Ascending aorta (tissue), 2 donors: ENCODE data around the gene IGSF9B. TPM values are rescaled to one million over a fixed set of nuclear protein-coding genes. Genes with fewer than 3 reads are reported as not detected.

Source experiments
- DNase-seq, 2 donors: peaks; one replicate each; pipeline ENCODE4 v3.0.0-alpha.2; 2019; ENCODE audit warnings: low spot score in 2 of 2
- H3K27ac ChIP-seq, 2 donors: fragments of 200-600 bp; sonication (generic); one replicate each; pipeline ENCODE4 v1.5.1; 2016 to 2017; ENCODE audit warnings: mild to moderate bottlenecking in 1 of 2
- H3K27me3 ChIP-seq: fragments of 200-600 bp; sonication (generic); one replicate; pipeline ENCODE4 v1.5.1; 2017
- H3K36me3 ChIP-seq, 2 donors: fragments of 200-600 bp; sonication (generic); one replicate each; pipeline ENCODE4 v1.5.1; 2016
- H3K4me1 ChIP-seq, 2 donors: fragments of 200-600 bp; sonication (generic); one replicate each; pipeline ENCODE4 v1.5.1; 2016 to 2017; ENCODE audit warnings: mild to moderate bottlenecking in 1 of 2
- H3K4me3 ChIP-seq, 2 donors: fragments of 200-600 bp; sonication (generic); one replicate each; pipeline ENCODE4 v1.5.1; 2016 to 2017; ENCODE audit warnings: mild to moderate bottlenecking in 1 of 2
- H3K9me3 ChIP-seq, 2 donors: fragments of 200-600 bp; sonication (generic); one replicate each; pipeline ENCODE4 v1.5.1; 2016
- intact Hi-C: fragments of 100-400 bp; cut with DNase I; formaldehyde crosslinking; loops from one replicate; pipeline ENCODE4 v1.15.1; 2023
- total RNA-seq: library from RNA; depleted of rRNA; stranded (reverse); fragments of >200 nt; gene quantifications from one replicate; pipeline ENCODE4 v1.1.0, GENCODE V29; 2016
- TF ChIP-seq, protein P1 (sequence below), 3 experiments: fragments of 200-600 bp in 2 of 3; fragments of 450-650 bp in 1 of 3; sonication (generic) in 2 of 3; IDR thresholded peaks; one replicate each; pipeline ENCODE4 v1.5.1; 2016 to 2019; ENCODE audit warnings: antibody characterized with exemption in 3 of 3, mild to moderate bottlenecking in 1 of 3, moderate library complexity in 1 of 3

The IGSF9B gene
- total RNA-seq, 1 donor from 2014 or later, result 162 TPM

GRCh38 chr11:133938166-133938565 is 18.6 kb downstream of the IGSF9B start:
- intact Hi-C loops, result no loop called here
- TF ChIP-seq, protein P1, sequence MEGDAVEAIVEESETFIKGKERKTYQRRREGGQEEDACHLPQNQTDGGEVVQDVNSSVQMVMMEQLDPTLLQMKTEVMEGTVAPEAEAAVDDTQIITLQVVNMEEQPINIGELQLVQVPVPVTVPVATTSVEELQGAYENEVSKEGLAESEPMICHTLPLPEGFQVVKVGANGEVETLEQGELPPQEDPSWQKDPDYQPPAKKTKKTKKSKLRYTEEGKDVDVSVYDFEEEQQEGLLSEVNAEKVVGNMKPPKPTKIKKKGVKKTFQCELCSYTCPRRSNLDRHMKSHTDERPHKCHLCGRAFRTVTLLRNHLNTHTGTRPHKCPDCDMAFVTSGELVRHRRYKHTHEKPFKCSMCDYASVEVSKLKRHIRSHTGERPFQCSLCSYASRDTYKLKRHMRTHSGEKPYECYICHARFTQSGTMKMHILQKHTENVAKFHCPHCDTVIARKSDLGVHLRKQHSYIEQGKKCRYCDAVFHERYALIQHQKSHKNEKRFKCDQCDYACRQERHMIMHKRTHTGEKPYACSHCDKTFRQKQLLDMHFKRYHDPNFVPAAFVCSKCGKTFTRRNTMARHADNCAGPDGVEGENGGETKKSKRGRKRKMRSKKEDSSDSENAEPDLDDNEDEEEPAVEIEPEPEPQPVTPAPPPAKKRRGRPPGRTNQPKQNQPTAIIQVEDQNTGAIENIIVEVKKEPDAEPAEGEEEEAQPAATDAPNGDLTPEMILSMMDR (IDR thresholded peaks at IDR 0.05), result no peak
- DNase-seq, result no peak
- Histone ChIP-seq H3K36me3 (peaks cover 47 to 71% of the 10 kb centered on the region in 2 donors), H3K9me3 (no peaks in the 10 kb centered on the region), H3K27me3 (no peaks in the 10 kb centered on the region), H3K4me1 (no peaks in the 10 kb centered on the region), H3K27ac (no peak overlapping the region), H3K4me3 (no peak overlapping the region)

DNA sequence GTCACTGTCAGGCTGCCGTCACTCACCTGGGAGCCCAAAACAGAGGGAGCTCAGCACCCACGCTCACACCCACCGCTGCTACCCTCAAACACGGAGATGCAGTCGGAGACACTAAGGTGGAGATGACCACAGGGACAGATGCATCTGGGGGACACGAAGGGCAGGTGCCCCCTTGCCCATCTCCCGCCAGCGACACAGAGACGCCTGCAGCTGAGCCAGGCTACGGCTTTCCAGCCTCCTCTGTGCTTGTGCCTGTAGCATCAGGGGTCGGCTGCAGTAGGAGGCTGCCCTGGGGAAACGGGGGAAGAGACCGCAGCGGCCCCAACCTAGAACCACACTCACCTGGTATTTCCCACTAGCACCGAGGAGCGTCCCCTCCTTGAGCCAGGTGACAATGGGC is 19.3 kb downstream of the IGSF9B start:
- H3K9me3 ChIP-seq, result no peaks in the 10 kb centered on the region

DNA sequence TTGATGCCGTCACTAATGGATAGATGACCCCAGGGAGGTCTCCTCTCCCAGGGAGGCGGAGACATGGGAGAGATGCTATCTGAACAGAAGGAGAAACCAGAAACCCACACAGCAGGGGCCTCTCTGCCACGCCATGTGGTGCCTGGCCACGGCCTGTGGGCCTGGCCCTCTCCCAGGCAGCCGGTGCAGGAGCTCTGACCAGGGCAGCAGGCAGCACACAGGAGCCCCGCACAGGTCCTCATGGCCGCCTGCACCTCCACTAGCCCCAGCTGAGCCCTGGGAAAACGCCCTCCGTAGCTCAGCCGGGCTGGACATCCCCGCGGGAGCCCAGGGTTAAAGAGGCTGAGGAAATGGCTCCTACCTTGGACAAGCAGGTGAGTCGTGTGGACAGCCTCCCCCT is 19.8 kb downstream of the IGSF9B start:
- Histone ChIP-seq H3K27ac (no peak overlapping the region), H3K27me3 (no peaks in the 10 kb centered on the region), H3K4me3 (no peak overlapping the region), H3K4me1 (no peaks in the 10 kb centered on the region), H3K36me3 (peaks cover 47 to 64% of the 10 kb centered on the region in 2 donors), H3K9me3 (no peaks in the 10 kb centered on the region)
- intact Hi-C loops, result no loop called here
- TF ChIP-seq, protein P1 (IDR thresholded peaks at IDR 0.05), result no peak
- DNase-seq, result no peak

More for the DNA sequence above, 19.3 kb downstream of the IGSF9B start:
- Histone ChIP-seq H3K27me3 (no peaks in the 10 kb centered on the region), H3K27ac (no peak overlapping the region), H3K4me1 (no peaks in the 10 kb centered on the region), H3K4me3 (no peak overlapping the region), H3K36me3 (peaks cover 47 to 64% of the 10 kb centered on the region in 2 donors)
- no peak for DNase-seq
- intact Hi-C loops, result no loop called here
- TF ChIP-seq, protein P1 (IDR thresholded peaks at IDR 0.05), result no peak

GRCh38 chr11:133936592-133936991 is 20.2 kb downstream of the IGSF9B start:
- Histone ChIP-seq H3K9me3 (no peaks in the 10 kb centered on the region), H3K27me3 (no peaks in the 10 kb centered on the region), H3K27ac (no peak overlapping the region), H3K4me1 (no peaks in the 10 kb centered on the region), H3K36me3 (peaks cover 50 to 65% of the 10 kb centered on the region in 2 donors), H3K4me3 (no peak overlapping the region)
- TF ChIP-seq, protein P1 (IDR thresholded peaks at IDR 0.05), result no peak
- DNase-seq, result no peak
- intact Hi-C loops, result no loop called here

GRCh38 chr11:133936136-133936535 is 20.6 kb downstream of the IGSF9B start:
- peaks cover 53 to 65% of the 10 kb centered on the region in 2 donors for H3K36me3 ChIP-seq
- no peaks in the 10 kb centered on the region for H3K9me3 ChIP-seq
- H3K4me1 ChIP-seq, result no peaks in the 10 kb centered on the region
- intact Hi-C loops, result no loop called here
- TF ChIP-seq, protein P1 (IDR thresholded peaks at IDR 0.05), result no peak
- no peak overlapping the region for H3K27ac ChIP-seq
- H3K4me3 ChIP-seq, result no peak overlapping the region
- no peaks in the 10 kb centered on the region for H3K27me3 ChIP-seq
- no peak for DNase-seq

- H3K36me3 ChIP-seq, result peaks cover 57 to 69% of the 10 kb centered on the region in 2 donors
- TF ChIP-seq, protein P1 (IDR thresholded peaks at IDR 0.05), result no peak
- no peak overlapping the region for H3K4me3 ChIP-seq
- H3K9me3 ChIP-seq, result no peaks in the 10 kb centered on the region
- H3K27ac ChIP-seq, result no peak overlapping the region
- no peak for DNase-seq
- H3K27me3 ChIP-seq, result no peaks in the 10 kb centered on the region
- no peaks in the 10 kb centered on the region for H3K4me1 ChIP-seq
- intact Hi-C loops, result no loop called here
These were observed 21.2 kb downstream of the IGSF9B start for GRCh38 chr11:133935551-133935910.
